AG10803 (cell line): Measurements from ENCODE around the gene GUCY1A1.
A peak's percentile ranks its signal among the peaks of the same experiment; 100 is the strongest.

ENCODE experiments used
- DNase-seq: peaks from one replicate; pipeline ENCODE4 v3.0.0; 2010; ENCODE audit warnings: low read depth
- H3K4me3 ChIP-seq: 2 replicates; pipeline ENCODE4 v1.5.1; 2011; ENCODE audit warnings: mild to moderate bottlenecking, low read length, control low read depth
- CTCF ChIP-seq: conservative IDR thresholded peaks from 2 replicates; pipeline ENCODE4 v1.5.1; 2011; ENCODE audit warnings: mild to moderate bottlenecking, low read length, control low read depth, inconsistent platforms

GUCY1A1 gene

GRCh38 chr4:155666344-155667221 lies at the start of gene GUCY1A1:
Gene GUCY1A1 (plus strand): TSS chr4:155666848. CDS start chr4:155696868, 30,020 bp downstream.
- H3K4me3 ChIP-seq: peak within 1 kb of the TSS; percentile 55
- no peak for TF ChIP-seq CTCF
- DNase-seq: no peak

GRCh38 chr4:155617296-155617695 lies 49.4 kb upstream of the GUCY1A1 start:
- DNase-seq: no peak
- H3K4me3 ChIP-seq: no peak overlapping the region
- TF ChIP-seq CTCF: no peak

- no peak overlapping the region for H3K4me3 ChIP-seq
- peak; percentile 15 for DNase-seq
These were observed 48.3 kb upstream of the GUCY1A1 start for GRCh38 chr4:155618183-155618838.

GRCh38 chr4:155620637-155621036 lies 46.0 kb upstream of the GUCY1A1 start:
- TF ChIP-seq CTCF: no peak
- no peak overlapping the region for H3K4me3 ChIP-seq
- no peak for DNase-seq

More at GRCh38 chr4:155618183-155618838, 48.3 kb upstream of the GUCY1A1 start:
- no peak for TF ChIP-seq CTCF

- DNase-seq: no peak
- no peak for TF ChIP-seq CTCF
- no peak overlapping the region for H3K4me3 ChIP-seq
These were observed 42.2 kb upstream of the GUCY1A1 start for GRCh38 chr4:155624478-155624877.

- no peak overlapping the region for H3K4me3 ChIP-seq
- no peak for DNase-seq
- no peak for TF ChIP-seq CTCF
These were observed 40.1 kb upstream of the GUCY1A1 start for GRCh38 chr4:155626561-155626960.
